Esophagus squamous epithelium (tissue), 5 donors: ENCODE data around the gene PHACTR2. TPM values are rescaled to one million over a fixed set of nuclear protein-coding genes. Genes with fewer than 3 reads are reported as not detected.
A peak's percentile ranks its signal among the peaks of the same experiment; 100 is the strongest.

Experiments
- DNase-seq: peaks from one replicate; lab custom pipeline; 2025; lab: John Stamatoyannopoulos, UW
- H3K27ac ChIP-seq, 4 donors: fragments of 200-600 bp; sonication (generic); one replicate each; pipeline ENCODE4 v1.5.1; 2016 to 2019; ENCODE audit warnings: mild to moderate bottlenecking in 1 of 4
- H3K27me3 ChIP-seq, 4 donors: fragments of 200-600 bp; sonication (generic); 1 replicate in 3 of 4; 2 replicates in 1 of 4; pipeline versions ENCODE4 v1.5.1 to v1.6.0; 2017 to 2021; ENCODE audit warnings: antibody characterized with exemption in 1 of 4
- H3K36me3 ChIP-seq, 3 donors: fragments of 200-600 bp; sonication (generic); one replicate each; pipeline ENCODE4 v1.5.1; 2016 to 2019
- H3K4me1 ChIP-seq, 3 donors: fragments of 200-600 bp; sonication (generic); one replicate each; pipeline ENCODE4 v1.5.1; 2017 to 2019
- H3K4me3 ChIP-seq, 4 donors: fragments of 200-600 bp; sonication (generic); 1 replicate in 3 of 4; 2 replicates in 1 of 4; pipeline ENCODE4 v1.5.1; 2016 to 2019; ENCODE audit warnings: mild to moderate bottlenecking in 2 of 4, moderate library complexity in 1 of 4
- H3K9me3 ChIP-seq, 3 donors: fragments of 200-600 bp; sonication (generic); one replicate each; pipeline ENCODE4 v1.5.1; 2016 to 2019
- POLR2A ChIP-seq, 4 donors: fragments of 450-650 bp; IDR thresholded peaks; one replicate each; pipeline ENCODE4 v1.6.1; 2017; ENCODE audit warnings: antibody characterized with exemption in 4 of 4, mild to moderate bottlenecking in 4 of 4, moderate library complexity in 3 of 4
- WGBS, 2 donors: methylation state at CpG; one replicate each; pipeline ENCODE4 v1.1.5; 2018; 5-methylcytosine and 5-hydroxymethylcytosine counted together
- intact Hi-C: fragments of 100-400 bp; cut with DNase I; formaldehyde crosslinking; loops from one replicate; pipeline ENCODE4 v1.15.0; 2022
- total RNA-seq, 4 donors: library from RNA; depleted of rRNA; stranded (reverse); fragments of >200 nt; gene quantifications; one replicate each; pipeline ENCODE4 v1.1.0, GENCODE V29; 2016
- TF ChIP-seq, protein P1 (sequence below), 6 experiments: fragments of 450-650 bp in 4 of 6; fragments of 200-600 bp in 2 of 6; sonication (generic) in 2 of 6; IDR thresholded peaks; one replicate each; pipeline ENCODE4 v1.5.1; 2016 to 2019; ENCODE audit warnings: antibody characterized with exemption in 6 of 6, mild to moderate bottlenecking in 4 of 6, moderate library complexity in 4 of 6
- donor health status: DM: yes; HTN: yes; CAD: no.

The PHACTR2 gene
- total RNA-seq, 4 donors from 2014 or later: 25.1 to 76.9 (median 45.1) TPM

DNA sequence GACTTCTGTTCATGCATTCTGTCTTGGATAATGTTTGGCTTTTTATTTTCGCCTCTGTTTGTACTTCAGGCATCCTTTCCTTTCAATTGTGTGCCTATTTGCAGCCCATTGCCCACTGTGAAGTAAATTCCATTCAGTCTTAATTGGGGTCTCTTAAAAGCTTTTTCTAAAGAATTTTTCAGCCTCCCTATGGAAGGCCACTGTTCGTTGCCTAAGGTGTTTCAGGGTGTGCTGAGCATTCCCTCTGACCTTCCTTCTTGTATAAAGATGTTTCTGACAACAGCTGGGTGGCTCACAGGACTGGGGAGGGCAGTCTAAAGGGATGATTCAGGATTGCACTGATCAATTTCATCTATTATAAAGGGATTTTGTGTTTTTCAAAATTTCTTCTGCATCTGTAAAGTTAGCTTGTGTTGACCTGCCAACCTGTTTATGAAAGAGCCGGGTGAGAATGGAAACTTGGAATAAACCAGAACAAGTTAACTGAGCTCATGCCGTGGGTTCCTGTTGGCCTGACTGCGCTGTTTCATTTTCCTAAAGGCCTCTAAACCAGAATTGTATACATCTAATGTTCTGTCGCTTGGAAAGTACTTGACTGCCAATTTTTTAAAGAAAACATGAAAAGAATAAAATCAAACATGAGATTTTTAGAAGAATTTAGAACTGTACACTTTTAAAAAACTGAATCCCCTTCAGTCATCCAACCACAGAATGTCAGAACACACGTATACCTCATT lies 14.3 kb downstream of the PHACTR2 start:
- TF ChIP-seq POLR2A (IDR thresholded peaks at IDR 0.05): no peak
- TF ChIP-seq, protein P1, sequence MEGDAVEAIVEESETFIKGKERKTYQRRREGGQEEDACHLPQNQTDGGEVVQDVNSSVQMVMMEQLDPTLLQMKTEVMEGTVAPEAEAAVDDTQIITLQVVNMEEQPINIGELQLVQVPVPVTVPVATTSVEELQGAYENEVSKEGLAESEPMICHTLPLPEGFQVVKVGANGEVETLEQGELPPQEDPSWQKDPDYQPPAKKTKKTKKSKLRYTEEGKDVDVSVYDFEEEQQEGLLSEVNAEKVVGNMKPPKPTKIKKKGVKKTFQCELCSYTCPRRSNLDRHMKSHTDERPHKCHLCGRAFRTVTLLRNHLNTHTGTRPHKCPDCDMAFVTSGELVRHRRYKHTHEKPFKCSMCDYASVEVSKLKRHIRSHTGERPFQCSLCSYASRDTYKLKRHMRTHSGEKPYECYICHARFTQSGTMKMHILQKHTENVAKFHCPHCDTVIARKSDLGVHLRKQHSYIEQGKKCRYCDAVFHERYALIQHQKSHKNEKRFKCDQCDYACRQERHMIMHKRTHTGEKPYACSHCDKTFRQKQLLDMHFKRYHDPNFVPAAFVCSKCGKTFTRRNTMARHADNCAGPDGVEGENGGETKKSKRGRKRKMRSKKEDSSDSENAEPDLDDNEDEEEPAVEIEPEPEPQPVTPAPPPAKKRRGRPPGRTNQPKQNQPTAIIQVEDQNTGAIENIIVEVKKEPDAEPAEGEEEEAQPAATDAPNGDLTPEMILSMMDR (IDR thresholded peaks at IDR 0.05): no peak
- no peak overlapping the region for H3K4me3 ChIP-seq
- no peaks in the 10 kb centered on the region for H3K27me3 ChIP-seq
- 64 to 65% methylated on average over 7 of the region's 7 CpGs for WGBS, 2 donors
- H3K4me1 ChIP-seq: peaks cover 0 to 79% (median 37%) of the 10 kb centered on the region in 3 donors
- no peaks in the 10 kb centered on the region for H3K36me3 ChIP-seq
- intact Hi-C loops: no loop called here
- H3K27ac ChIP-seq: peak overlapping the region in 3 of 4 donors; percentile 13 to 32 (median 26)
- no peaks in the 10 kb centered on the region for H3K9me3 ChIP-seq
- no peak for DNase-seq

DNA sequence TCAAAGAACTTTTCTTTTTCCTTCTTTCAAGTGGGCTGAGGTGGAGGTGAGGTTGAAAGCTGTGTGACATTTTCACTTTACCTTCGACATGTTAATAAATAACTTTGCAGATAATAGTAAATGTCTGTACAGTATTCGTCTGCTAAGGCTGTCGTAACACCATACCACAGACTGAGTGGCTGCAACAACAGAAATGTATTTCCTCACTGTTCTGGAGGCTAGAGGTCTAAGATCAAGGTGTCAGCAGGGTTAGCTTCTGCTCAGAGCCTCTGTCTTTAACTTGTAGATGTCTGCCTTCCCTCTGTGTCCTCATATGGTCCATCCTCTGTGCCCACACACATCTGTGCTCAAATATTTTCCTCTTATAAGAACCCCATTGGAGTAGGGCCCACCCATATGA lies 14.9 kb downstream of the PHACTR2 start:
- no peak overlapping the region for H3K4me3 ChIP-seq
- intact Hi-C loops: no loop called here
- WGBS, 2 donors: 66 to 81% methylated on average over 3 of the region's 3 CpGs

GRCh38 chr6:143694013-143694412 lies 16.2 kb downstream of the PHACTR2 start:
- no peak for DNase-seq
- Histone ChIP-seq H3K27ac (peak overlapping the region in 2 of 4 donors; percentile 57 to 67), H3K9me3 (no peaks in the 10 kb centered on the region), H3K36me3 (no peaks in the 10 kb centered on the region), H3K27me3 (no peaks in the 10 kb centered on the region), H3K4me1 (peaks cover 3 to 86% (median 29%) of the 10 kb centered on the region in 3 donors), H3K4me3 (no peak overlapping the region)
- TF ChIP-seq POLR2A (IDR thresholded peaks at IDR 0.05): no peak
- TF ChIP-seq, protein P1 (IDR thresholded peaks at IDR 0.05): no peak
- intact Hi-C loops: no loop called here
- WGBS, 2 donors: 61 to 67% methylated on average over 2 of the region's 2 CpGs

More for the DNA sequence above, 14.9 kb downstream of the PHACTR2 start:
- H3K27ac ChIP-seq: peak overlapping the region in 3 of 4 donors; percentile 13 to 26 (median 17)
- no peaks in the 10 kb centered on the region for H3K27me3 ChIP-seq
- no peaks in the 10 kb centered on the region for H3K9me3 ChIP-seq
- no peak for DNase-seq
- H3K4me1 ChIP-seq: peaks cover 3 to 79% (median 31%) of the 10 kb centered on the region in 3 donors
- no peaks in the 10 kb centered on the region for H3K36me3 ChIP-seq
- TF ChIP-seq, protein P1 (IDR thresholded peaks at IDR 0.05): no peak
- TF ChIP-seq POLR2A (IDR thresholded peaks at IDR 0.05): no peak

DNA sequence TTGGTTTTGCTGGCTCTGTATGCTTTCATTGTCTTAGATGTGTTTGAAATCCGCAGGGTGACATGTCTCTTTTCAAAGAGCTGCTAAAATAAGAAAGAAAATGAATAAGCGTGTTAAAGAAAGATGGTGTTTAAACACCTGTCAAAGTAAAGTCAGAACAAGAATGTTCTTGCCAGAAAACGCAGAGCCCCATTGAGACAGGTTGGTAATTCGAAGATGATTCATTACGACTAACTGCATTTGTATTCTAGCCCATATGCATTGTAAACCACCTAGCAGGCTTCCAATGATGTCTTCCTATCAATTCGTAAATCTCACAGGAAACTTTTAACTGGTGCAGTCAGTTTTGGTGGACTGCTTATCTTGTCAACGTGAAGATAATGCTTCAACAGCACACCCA lies 16.8 kb downstream of the PHACTR2 start:
- Histone ChIP-seq H3K4me3 (no peak overlapping the region), H3K27ac (peak overlapping the region in 2 of 4 donors; percentile 57 to 67), H3K27me3 (no peaks in the 10 kb centered on the region), H3K9me3 (no peaks in the 10 kb centered on the region), H3K4me1 (peaks cover 3 to 90% (median 29%) of the 10 kb centered on the region in 3 donors), H3K36me3 (no peaks in the 10 kb centered on the region)
- no peak for TF ChIP-seq POLR2A (IDR thresholded peaks at IDR 0.05)
- TF ChIP-seq, protein P1 (IDR thresholded peaks at IDR 0.05): no peak
- DNase-seq: no peak
- 29 to 36% methylated on average over 7 of the region's 7 CpGs for WGBS, 2 donors
- intact Hi-C loops: no loop called here
